K562 (cell line): ENCODE measurements around the gene FAM217B. TPM values are rescaled to one million over a fixed set of nuclear protein-coding genes. Genes with fewer than 3 reads are reported as not detected.

Experiments used
- ATAC-seq: fragments of 200-7000 bp; cut with Tn5 transposase; 3 replicates; pipeline ENCODE4 v1.9.1; 2020; ENCODE audit warnings: moderate library complexity
- BruUV-seq: library from RNA; stranded (reverse); fragments of 400-500 nt; replicated peaks from 2 replicates; lab custom pipeline; 2021; lab: Mats Ljungman, UMichigan
- CTCF ChIA-PET: fragments of 300-600 bp; formaldehyde crosslinking; extraction: SDS; loops from one replicate; lab custom pipeline; 2021; ENCODE audit warnings: low intra/inter-chr PET ratio; lab: Yijun Ruan, JAX
- POLR2A ChIA-PET: fragments of 300-600, 350-650 bp; sonication (Branson Sonifier 250); formaldehyde crosslinking; extraction: SDS; loops from one replicate; lab custom pipeline; 2021; ENCODE audit warnings: antibody characterized with exemption, inconsistent platforms; lab: Yijun Ruan, JAX
- DNase-seq, 4 experiments: peaks; one replicate each; pipeline versions ENCODE4 v3.0.0 to v3.0.0-alpha.2; 2011 to 2018; ENCODE audit warnings: low spot score in 3 of 4, mixed read lengths in 3 of 4; ENCODE audit errors: extremely low read depth in 1 of 4
- FAIRE-seq: peaks from 2 replicates; lab custom pipeline; 2011; peaks lifted over from hg19 to GRCh38; lab: Jason Lieb, UNC
- H2AFZ ChIP-seq: 2 replicates; pipeline ENCODE4 v1.6.0; 2011; ENCODE audit warnings: low read depth, low read length, control low read depth, inconsistent platforms
- H3K27ac ChIP-seq: fragments of 200-600 bp; 3 replicates; pipeline ENCODE4 v1.8.0; 2011; ENCODE audit warnings: low read depth, mild to moderate bottlenecking, control low read depth, inconsistent platforms, low read length, moderate library complexity, mixed read lengths; ENCODE audit errors: extremely low read depth
- H3K27me3 ChIP-seq, 2 experiments: fragments of 300-600 bp in 1 of 2; 2 replicates in 1 of 2; 3 replicates in 1 of 2; pipeline versions ENCODE4 v1.6.0 to v1.8.0; 2011; ENCODE audit warnings: inconsistent platforms in 2 of 2, low read length in 2 of 2, mild to moderate bottlenecking in 1 of 2, mixed read lengths in 1 of 2, moderate library complexity in 1 of 2; ENCODE audit not compliant: control insufficient read depth in 2 of 2, insufficient read depth in 2 of 2
- H3K36me3 ChIP-seq: fragments of 300-600 bp; 3 replicates; pipeline ENCODE4 v1.8.0; 2011; ENCODE audit warnings: mild to moderate bottlenecking, low read length, inconsistent platforms; ENCODE audit not compliant: control insufficient read depth, insufficient read depth
- H3K4me1 ChIP-seq, 2 experiments: fragments of 200-600 bp in 1 of 2; replicated peaks in 1 of 2; 2 replicates in 1 of 2; 3 replicates in 1 of 2; pipeline versions ENCODE4 v1.5.1 to v1.8.0; 2011; ENCODE audit warnings: inconsistent platforms in 2 of 2, low read length in 2 of 2, mild to moderate bottlenecking in 1 of 2, mixed read lengths in 1 of 2, moderate library complexity in 1 of 2; ENCODE audit not compliant: control insufficient read depth in 2 of 2, insufficient read depth in 2 of 2
- H3K4me2 ChIP-seq: 2 replicates; pipeline ENCODE4 v1.6.1; 2011; ENCODE audit warnings: low read length, control low read depth, inconsistent platforms, mixed read lengths; ENCODE audit not compliant: insufficient read depth
- H3K4me3 ChIP-seq: fragments of 200-600 bp; sonication (generic), shearing (Covaris generic); 2 replicates; pipeline ENCODE4 v1.5.1; 2016; ENCODE audit warnings: control low read depth, inconsistent platforms
- H3K79me2 ChIP-seq: fragments of 200-600 bp; 3 replicates; pipeline ENCODE4 v1.8.0; 2011; ENCODE audit warnings: low read length, inconsistent platforms; ENCODE audit not compliant: control insufficient read depth, insufficient read depth
- H3K9ac ChIP-seq, 2 experiments: 2 replicates each; pipeline versions ENCODE4 v1.6.0 to v1.6.1; 2011; ENCODE audit warnings: low read depth in 2 of 2, low read length in 2 of 2, control low read depth in 1 of 2, inconsistent platforms in 1 of 2, mild to moderate bottlenecking in 1 of 2, mixed read lengths in 1 of 2; ENCODE audit not compliant: insufficient read depth in 1 of 2
- H3K9me1 ChIP-seq: one replicate; pipeline ENCODE4 v1.6.0; 2011; ENCODE audit warnings: inconsistent platforms, mild to moderate bottlenecking, low read length, moderate library complexity; ENCODE audit not compliant: control insufficient read depth, insufficient read depth
- H3K9me3 ChIP-seq: replicated peaks from 2 replicates; pipeline ENCODE4 v1.5.1; 2011; ENCODE audit warnings: low read depth, low read length, inconsistent platforms; ENCODE audit not compliant: control insufficient read depth, insufficient read depth
- H4K20me1 ChIP-seq: replicated peaks from 2 replicates; pipeline ENCODE4 v1.6.1; 2011; ENCODE audit warnings: low read length, inconsistent platforms, mixed read lengths; ENCODE audit not compliant: control insufficient read depth, insufficient read depth
- ARID2 ChIP-seq: fragments of 450-650 bp; IDR thresholded peaks from 2 replicates; pipeline ENCODE4 v1.6.1; 2017; ENCODE audit warnings: antibody characterized with exemption, mild to moderate bottlenecking
- BRD9 ChIP-seq: fragments of 450-650 bp; IDR thresholded peaks from 2 replicates; pipeline ENCODE4 v1.6.1; 2018; ENCODE audit warnings: low read depth; ENCODE audit not compliant: partially characterized antibody
- CBFA2T2 ChIP-seq: fragments of 450-650 bp; conservative IDR thresholded peaks from 2 replicates; pipeline ENCODE4 v1.6.1; 2017; ENCODE audit warnings: mild to moderate bottlenecking
- CBFA2T3 ChIP-seq: fragments of 450-650 bp; IDR thresholded peaks from 2 replicates; pipeline ENCODE4 v1.6.1; 2017
- DPF2 ChIP-seq: fragments of 450-650 bp; IDR thresholded peaks from 2 replicates; pipeline ENCODE4 v1.6.1; 2016
- FIP1L1 ChIP-seq: fragments of 200-400 bp; formaldehyde crosslinking; IDR thresholded peaks from 2 replicates; pipeline ENCODE4 v1.6.1; 2018; ENCODE audit warnings: mild to moderate bottlenecking, low read depth, low read length; ENCODE audit not compliant: poor library complexity, severe bottlenecking
- FOS ChIP-seq: IDR thresholded peaks from 3 replicates; pipeline ENCODE4 v1.6.1; 2011; ENCODE audit not compliant: insufficient read length; ENCODE audit errors: extremely low read depth
- GATA2 ChIP-seq: sonication (generic); formaldehyde crosslinking; IDR thresholded peaks from 2 replicates; pipeline ENCODE4 v1.4.0; 2020; ENCODE audit warnings: mild to moderate bottlenecking, missing genetic modification reagents
- HDAC6 ChIP-seq: IDR thresholded peaks from 2 replicates; pipeline ENCODE4 v1.6.1; 2012; ENCODE audit warnings: low read depth, mild to moderate bottlenecking, control low read depth, inconsistent platforms, low read length, moderate library complexity
- HNRNPLL ChIP-seq: fragments of 200-400 bp; formaldehyde crosslinking; IDR thresholded peaks from 2 replicates; pipeline ENCODE4 v1.6.1; 2017; ENCODE audit warnings: low read length, low read depth, mild to moderate bottlenecking; ENCODE audit not compliant: poor library complexity, severe bottlenecking
- KLF13 ChIP-seq: fragments of 450-650 bp; IDR thresholded peaks from 2 replicates; pipeline ENCODE4 v1.6.1; 2016; ENCODE audit warnings: missing genetic modification characterization, low read depth, mild to moderate bottlenecking, missing compliant biosample characterization, moderate library complexity, borderline replicate concordance
- MECOM ChIP-seq: fragments of 250-450 bp; sonication (Bioruptor Pico); IDR thresholded peaks from 2 replicates; pipeline ENCODE4 v1.8.0; 2022; ENCODE audit warnings: inconsistent platforms
- TEAD2 ChIP-seq: fragments of 450-650 bp; IDR thresholded peaks from 2 replicates; pipeline ENCODE4 v1.6.1; 2016; ENCODE audit warnings: missing genetic modification characterization, control low read depth, missing compliant biosample characterization
- ZNF444 ChIP-seq: fragments of 250-450 bp; sonication (Bioruptor Pico); IDR thresholded peaks from 2 replicates; pipeline ENCODE4 v1.4.0; 2020; ENCODE audit warnings: mild to moderate bottlenecking, moderate library complexity
- ZNF584 ChIP-seq: fragments of 200-800 bp; sonication (Bioruptor generic); IDR thresholded peaks from 2 replicates; pipeline ENCODE4 v1.6.1; 2016; ENCODE audit warnings: low read depth, mild to moderate bottlenecking, missing genetic modification characterization, missing compliant biosample characterization
- WGBS: fragments of 100-300 bp; shearing (Covaris generic); methylation state at CpG from one replicate; pipeline ENCODE4 v1.1.6; 2016; ENCODE audit warnings: low coverage, mixed read lengths; ENCODE audit not compliant: insufficient coverage; ENCODE audit errors: missing lambda C conversion rate; 5-methylcytosine and 5-hydroxymethylcytosine counted together
- in situ Hi-C: fragments of 300-500 bp; cut with MboI; formaldehyde crosslinking; loops from 4 replicates; pipeline ENCODE4 v1.15.0; 2018; ENCODE audit warnings: inconsistent platforms, mixed read lengths
- intact Hi-C: fragments of 100-400 bp; cut with micrococcal nuclease; formaldehyde crosslinking; loops from 2 replicates; pipeline ENCODE4 v1.14.2; 2022
- polyA plus RNA-seq, 8 experiments: library from polyadenylated mRNA; depleted of rRNA in 4 of 8; stranded (reverse) in 5 of 8; unstranded in 3 of 8; fragments of >200 nt; fragmentation: Nextera tagmentation in 2 of 8; fragmentation: Illumina TruSeq in 1 of 8; extraction: Ambion mirVana in 2 of 8; extraction: Trizol in 1 of 8; gene quantifications; 2 replicates each; pipeline versions ENCODE4 v1.2.1 to v1.2.3, GENCODE V29; 2011 to 2014; ENCODE audit warnings: inconsistent platforms in 1 of 8, missing spikeins in 1 of 8
- total RNA-seq, 7 experiments: library from RNA; depleted of rRNA in 6 of 7; stranded (reverse); fragments of >200 nt in 6 of 7; fragmentation: Illumina TruSeq in 2 of 7; extraction: Trizol in 2 of 7; gene quantifications; 2 replicates each; pipeline versions ENCODE4 v1.2.1 to v1.2.3, GENCODE V29; 2011 to 2021; ENCODE audit warnings: low replicate concordance in 1 of 7
- TF ChIP-seq, protein P1 (sequence below): fragments of 250-450 bp; sonication (Bioruptor Pico); IDR thresholded peaks from 2 replicates; pipeline ENCODE4 v1.4.0; 2020; ENCODE audit warnings: mild to moderate bottlenecking, moderate library complexity, borderline replicate concordance
- TF ChIP-seq, protein P2 (sequence below): fragments of 150-350 bp; conservative IDR thresholded peaks from 2 replicates; pipeline ENCODE4 v1.6.1; 2014; ENCODE audit warnings: low read length

The FAM217B gene
- total and polyA plus RNA-seq, 9 of the 15 experiments (the other 6 are each of a cell fraction or from before 2014, with no cell fraction given) = 4.8 to 11.4 (median 6.9) TPM

DNA sequence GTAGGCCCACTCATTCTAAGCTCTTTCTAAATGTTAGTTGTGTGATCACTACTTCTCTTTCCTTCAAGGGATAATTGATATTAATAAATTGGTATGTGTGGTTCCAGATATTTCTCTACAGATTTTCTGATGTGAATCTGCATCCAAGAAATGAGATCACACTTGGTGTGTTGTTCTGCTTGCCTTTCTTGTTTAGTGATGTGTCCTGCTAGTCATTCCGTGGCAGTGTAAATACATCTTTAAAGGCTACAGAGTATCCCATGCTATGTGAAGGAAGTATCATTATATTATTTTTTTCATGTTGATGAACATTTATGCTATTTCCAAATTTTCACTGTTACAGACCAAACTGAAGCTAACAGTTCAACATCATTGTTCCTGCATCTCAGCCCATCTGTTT is 31.2 kb downstream of the FAM217B start (continued):
- TF ChIP-seq, protein P1, sequence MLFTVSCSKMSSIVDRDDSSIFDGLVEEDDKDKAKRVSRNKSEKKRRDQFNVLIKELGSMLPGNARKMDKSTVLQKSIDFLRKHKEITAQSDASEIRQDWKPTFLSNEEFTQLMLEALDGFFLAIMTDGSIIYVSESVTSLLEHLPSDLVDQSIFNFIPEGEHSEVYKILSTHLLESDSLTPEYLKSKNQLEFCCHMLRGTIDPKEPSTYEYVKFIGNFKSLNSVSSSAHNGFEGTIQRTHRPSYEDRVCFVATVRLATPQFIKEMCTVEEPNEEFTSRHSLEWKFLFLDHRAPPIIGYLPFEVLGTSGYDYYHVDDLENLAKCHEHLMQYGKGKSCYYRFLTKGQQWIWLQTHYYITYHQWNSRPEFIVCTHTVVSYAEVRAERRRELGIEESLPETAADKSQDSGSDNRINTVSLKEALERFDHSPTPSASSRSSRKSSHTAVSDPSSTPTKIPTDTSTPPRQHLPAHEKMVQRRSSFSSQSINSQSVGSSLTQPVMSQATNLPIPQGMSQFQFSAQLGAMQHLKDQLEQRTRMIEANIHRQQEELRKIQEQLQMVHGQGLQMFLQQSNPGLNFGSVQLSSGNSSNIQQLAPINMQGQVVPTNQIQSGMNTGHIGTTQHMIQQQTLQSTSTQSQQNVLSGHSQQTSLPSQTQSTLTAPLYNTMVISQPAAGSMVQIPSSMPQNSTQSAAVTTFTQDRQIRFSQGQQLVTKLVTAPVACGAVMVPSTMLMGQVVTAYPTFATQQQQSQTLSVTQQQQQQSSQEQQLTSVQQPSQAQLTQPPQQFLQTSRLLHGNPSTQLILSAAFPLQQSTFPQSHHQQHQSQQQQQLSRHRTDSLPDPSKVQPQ (CRISPR knock-in tag) = no peak
- TF ChIP-seq FIP1L1 = no peak
- TF ChIP-seq KLF13 (tag) = no peak
- no peak for TF ChIP-seq ARID2
- TF ChIP-seq, all 486 proteins: peak for 0

DNA sequence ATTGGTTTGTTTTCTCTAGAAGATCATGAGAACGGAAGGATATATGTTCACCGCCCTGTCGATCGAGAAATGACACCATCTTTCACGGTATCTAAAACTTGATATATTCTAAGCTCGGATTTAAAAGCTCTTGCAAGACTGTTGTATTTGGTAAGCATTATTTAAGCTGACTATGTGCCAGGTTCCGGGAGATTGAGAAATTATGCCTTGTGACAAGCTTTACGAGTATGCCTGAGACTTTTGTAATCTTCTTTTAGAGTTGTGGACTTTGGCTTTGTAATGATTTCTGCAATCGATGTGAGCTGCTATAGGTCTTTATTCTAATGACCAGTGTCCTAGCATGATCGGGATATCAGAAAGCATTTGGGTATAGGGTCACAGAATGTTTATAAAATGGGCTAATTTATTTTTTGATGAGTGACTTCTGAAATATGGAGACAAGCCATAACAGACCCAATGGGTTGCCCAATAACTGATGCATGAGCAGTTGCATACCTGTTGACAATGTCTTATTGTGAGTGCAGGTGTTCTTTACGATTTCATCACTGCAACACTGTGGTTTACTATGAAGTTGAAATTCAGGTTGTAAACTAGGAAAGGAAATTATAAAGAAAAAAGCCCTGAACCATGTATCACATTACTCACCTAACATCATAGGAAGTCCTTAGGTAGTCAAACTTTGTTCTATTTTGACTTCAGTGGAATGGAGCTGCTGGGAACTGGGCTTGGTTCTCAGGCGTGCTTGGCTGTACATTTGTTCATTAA is 32.0 kb downstream of the FAM217B start:
- no peaks in the 10 kb centered on the region for H3K36me3 ChIP-seq
- FAIRE-seq (no peak), ATAC-seq (no peak), DNase-seq (no peak)
- in situ Hi-C loops (no loop called here), intact Hi-C loops (no loop called here)
- no peak overlapping the region for H3K4me2 ChIP-seq
- H2AFZ ChIP-seq = no peak overlapping the region
- H4K20me1 ChIP-seq = no peaks in the 10 kb centered on the region; the same call in 1 of the 2 replicates
- H3K79me2 ChIP-seq = no peaks in the 10 kb centered on the region
- H3K27me3 ChIP-seq = peaks cover 4% of the 10 kb centered on the region in 2 experiments; a peak in 3 of 5 replicates
- no peaks in the 10 kb centered on the region for H3K9me3 ChIP-seq
- no peak overlapping the region for H3K4me3 ChIP-seq
- no peaks in the 10 kb centered on the region for H3K9me1 ChIP-seq
- no TSS peak for BruUV-seq
- CTCF ChIA-PET = no interaction called here
- H3K9ac ChIP-seq = no peak overlapping the region
- 2% methylated on average over 12 of the region's 12 CpGs for WGBS
- H3K27ac ChIP-seq = no peak overlapping the region
- POLR2A ChIA-PET = no interaction called here
- H3K4me1 ChIP-seq = no peaks in the 10 kb centered on the region
- TF ChIP-seq CBFA2T3 (no peak), ZNF444 (no peak), HDAC6 (no peak), BRD9 (no peak), TEAD2 (tag) (no peak), CBFA2T2 (no peak), GATA2 (CRISPR knock-in tag) (no peak), MECOM (CRISPR knock-in tag) (no peak), DPF2 (no peak), HNRNPLL (no peak), ZNF584 (CRISPR knock-in tag) (no peak), FOS (no peak)
- TF ChIP-seq, protein P2, sequence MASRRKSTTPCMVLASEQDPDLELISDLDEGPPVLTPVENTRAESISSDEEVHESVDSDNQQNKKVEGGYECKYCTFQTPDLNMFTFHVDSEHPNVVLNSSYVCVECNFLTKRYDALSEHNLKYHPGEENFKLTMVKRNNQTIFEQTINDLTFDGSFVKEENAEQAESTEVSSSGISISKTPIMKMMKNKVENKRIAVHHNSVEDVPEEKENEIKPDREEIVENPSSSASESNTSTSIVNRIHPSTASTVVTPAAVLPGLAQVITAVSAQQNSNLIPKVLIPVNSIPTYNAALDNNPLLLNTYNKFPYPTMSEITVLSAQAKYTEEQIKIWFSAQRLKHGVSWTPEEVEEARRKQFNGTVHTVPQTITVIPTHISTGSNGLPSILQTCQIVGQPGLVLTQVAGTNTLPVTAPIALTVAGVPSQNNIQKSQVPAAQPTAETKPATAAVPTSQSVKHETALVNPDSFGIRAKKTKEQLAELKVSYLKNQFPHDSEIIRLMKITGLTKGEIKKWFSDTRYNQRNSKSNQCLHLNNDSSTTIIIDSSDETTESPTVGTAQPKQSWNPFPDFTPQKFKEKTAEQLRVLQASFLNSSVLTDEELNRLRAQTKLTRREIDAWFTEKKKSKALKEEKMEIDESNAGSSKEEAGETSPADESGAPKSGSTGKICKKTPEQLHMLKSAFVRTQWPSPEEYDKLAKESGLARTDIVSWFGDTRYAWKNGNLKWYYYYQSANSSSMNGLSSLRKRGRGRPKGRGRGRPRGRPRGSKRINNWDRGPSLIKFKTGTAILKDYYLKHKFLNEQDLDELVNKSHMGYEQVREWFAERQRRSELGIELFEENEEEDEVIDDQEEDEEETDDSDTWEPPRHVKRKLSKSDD = no peak
